H1 (cell line): ENCODE results near the gene RAB22A. TPM values are rescaled to one million over a fixed set of nuclear protein-coding genes. Genes with fewer than 3 reads are reported as not detected.

ENCODE experiments used
- polyA plus RNA-seq, 7 experiments: library from polyadenylated mRNA; depleted of rRNA in 3 of 7; stranded (reverse) in 5 of 7; unstranded in 2 of 7; fragments of >200 nt in 5 of 7; fragments of 200-250 nt in 2 of 7; gene quantifications; 1 replicate in 5 of 7; 2 replicates in 1 of 7; 4 replicates in 1 of 7; pipeline versions ENCODE4 v1.2.1 to v1.2.3, GENCODE V29; 2011 to 2013; ENCODE audit warnings: missing spikeins in 2 of 7, mixed read lengths in 2 of 7
- total RNA-seq: library from RNA; stranded (reverse); fragmentation: NEBNext Ultra II Directional; extraction: Animal tissue kit (Norgen Biotek cat#: 25700); gene quantifications from 2 replicates; pipeline ENCODE4 v1.2.1, GENCODE V29; 2021

Gene RAB22A
- total and polyA plus RNA-seq, 2 of the 8 experiments (the other 6 are each of a cell fraction or from before 2014, with no cell fraction given) = 3.1 to 6.6 TPM

Other genes with a start within 250 kb of the RAB22A start
- not detected in 2 replicates for gene ANKRD60, start 81.1 kb upstream of the RAB22A start, total RNA-seq
- gene ANKRD60, start 81.1 kb upstream of the RAB22A start, polyA plus RNA-seq (2011; rRNA removed) = not detected in 2 replicates
- gene VAPB, start 79.5 kb downstream of the RAB22A start, total RNA-seq = 57.1 and 62.8 TPM in 2 replicates
- 20.8 and 24.4 TPM in 2 replicates for gene VAPB, start 79.5 kb downstream of the RAB22A start, polyA plus RNA-seq (2011; rRNA removed)
- gene APCDD1L, start 205.7 kb downstream of the RAB22A start, total RNA-seq = 3.1 and 3.2 TPM in 2 replicates
- gene APCDD1L, start 205.7 kb downstream of the RAB22A start, polyA plus RNA-seq (2011; rRNA removed) = 0.83 and 1.8 TPM in 2 replicates